ENCODE results near the gene FLAD1. TPM values are rescaled to one million over a fixed set of nuclear protein-coding genes. Genes with fewer than 3 reads are reported as not detected.

Gene FLAD1
- total RNA-seq, 1 donor from 2014 or later, result 20.6 TPM

- no peaks in the 10 kb centered on the region for H3K36me3 ChIP-seq
- TF ChIP-seq POLR2A (IDR thresholded peaks at IDR 0.05) (no peak), POLR2AphosphoS5 (IDR thresholded peaks at IDR 0.05; ENCODE audit: insufficient read depth in 1 of 2, low read depth in 1 of 2) (no peak), CTCF (IDR thresholded peaks at IDR 0.05) (no peak)
- peaks cover 25% of the 10 kb centered on the region for H3K4me1 ChIP-seq
- intact Hi-C loops (cut with DNase I), result no loop called here
- no peaks in the 10 kb centered on the region for H3K27me3 ChIP-seq
- H3K4me3 ChIP-seq, result no peak overlapping the region
- DNase-seq (ENCODE audit: extremely low spot score in 2 of 2), result no peak
- H3K27ac ChIP-seq, result no peak overlapping the region
- no peaks in the 10 kb centered on the region for H3K9me3 ChIP-seq
These were observed 39.2 kb downstream of the FLAD1 start for GRCh38 chr1:155022136-155022926.

GRCh38 chr1:155022927-155023236, 39.7 kb downstream of the FLAD1 start:
- no peak for DNase-seq (ENCODE audit: extremely low spot score in 2 of 2)
- no peaks in the 10 kb centered on the region for H3K36me3 ChIP-seq
- TF ChIP-seq POLR2A (IDR thresholded peaks at IDR 0.05) (no peak), CTCF (IDR thresholded peaks at IDR 0.05) (no peak), POLR2AphosphoS5 (IDR thresholded peaks at IDR 0.05; ENCODE audit: insufficient read depth in 1 of 2, low read depth in 1 of 2) (no peak)
- intact Hi-C loops (cut with DNase I), result no loop called here
- H3K4me3 ChIP-seq, result no peak overlapping the region
- H3K9me3 ChIP-seq, result no peaks in the 10 kb centered on the region
- H3K27ac ChIP-seq, result no peak overlapping the region
- no peaks in the 10 kb centered on the region for H3K27me3 ChIP-seq
- peaks cover 21% of the 10 kb centered on the region for H3K4me1 ChIP-seq

GRCh38 chr1:155023627-155024026, 40.5 kb downstream of the FLAD1 start:
- no peak overlapping the region for H3K4me3 ChIP-seq
- H3K36me3 ChIP-seq, result no peaks in the 10 kb centered on the region
- intact Hi-C loops (cut with DNase I), result no loop called here
- H3K27ac ChIP-seq, result no peak overlapping the region
- H3K4me1 ChIP-seq, result peaks cover 14% of the 10 kb centered on the region
- H3K9me3 ChIP-seq, result no peaks in the 10 kb centered on the region
- TF ChIP-seq POLR2AphosphoS5 (IDR thresholded peaks at IDR 0.05; ENCODE audit: insufficient read depth in 1 of 2, low read depth in 1 of 2) (no peak), POLR2A (IDR thresholded peaks at IDR 0.05) (no peak), CTCF (IDR thresholded peaks at IDR 0.05) (no peak)
- H3K27me3 ChIP-seq, result no peaks in the 10 kb centered on the region
- DNase-seq (ENCODE audit: extremely low spot score in 2 of 2), result no peak

- Histone ChIP-seq H3K27me3 (no peaks in the 10 kb centered on the region), H3K27ac (no peak overlapping the region), H3K9me3 (no peaks in the 10 kb centered on the region), H3K4me1 (peaks cover 7% of the 10 kb centered on the region), H3K4me3 (no peak overlapping the region), H3K36me3 (no peaks in the 10 kb centered on the region)
- DNase-seq (ENCODE audit: extremely low spot score in 2 of 2), result no peak
- TF ChIP-seq POLR2AphosphoS5 (IDR thresholded peaks at IDR 0.05; ENCODE audit: insufficient read depth in 1 of 2, low read depth in 1 of 2), result no peak
- intact Hi-C loops (cut with DNase I), result no loop called here
These were observed 41.2 kb downstream of the FLAD1 start for GRCh38 chr1:155024315-155024714.

- intact Hi-C loops (cut with DNase I), result no loop called here
- Histone ChIP-seq H3K27ac (no peak overlapping the region), H3K27me3 (no peaks in the 10 kb centered on the region), H3K4me3 (no peak overlapping the region), H3K36me3 (no peaks in the 10 kb centered on the region), H3K4me1 (no peaks in the 10 kb centered on the region), H3K9me3 (no peaks in the 10 kb centered on the region)
- no peak for DNase-seq (ENCODE audit: extremely low spot score in 2 of 2)
- TF ChIP-seq POLR2A (IDR thresholded peaks at IDR 0.05), result no peak
- TF ChIP-seq POLR2AphosphoS5 (IDR thresholded peaks at IDR 0.05; ENCODE audit: insufficient read depth in 1 of 2, low read depth in 1 of 2), result no peak
- no peak for TF ChIP-seq CTCF (IDR thresholded peaks at IDR 0.05)
These were observed 43.0 kb downstream of the FLAD1 start for GRCh38 chr1:155026154-155026553.
